Lung (tissue), 12 donors: Measurements from ENCODE around the gene ZNF778. TPM values are rescaled to one million over a fixed set of nuclear protein-coding genes. Genes with fewer than 3 reads are reported as not detected.
A peak's percentile ranks its signal among the peaks of the same experiment; 100 is the strongest.
"Not testable (repeated sequence)": the region's sequence is repeated elsewhere in the genome, so short reads cannot be mapped to it uniquely, and the experiment has no call there.

Experiments
- ATAC-seq: fragments of 200-7000 bp; cut with Tn5 transposase; one replicate; pipeline ENCODE4 v1.9.1; 2020; ENCODE audit warnings: moderate number of reproducible peaks; ENCODE audit not compliant: insufficient read depth, low FRiP score
- DNase-seq, 3 donors: peaks; one replicate each; pipeline ENCODE4 v3.0.0-alpha.2; 2013 to 2017
- H3K27ac ChIP-seq, 2 donors: one replicate each; pipeline ENCODE4 v1.5.1; 2013; ENCODE audit warnings: mild to moderate bottlenecking in 2 of 2, moderate library complexity in 2 of 2, control low read depth in 1 of 2, inconsistent platforms in 1 of 2, low read depth in 1 of 2, low read length in 1 of 2
- H3K27me3 ChIP-seq, 3 donors: one replicate each; pipeline ENCODE4 v1.5.1; 2013; ENCODE audit warnings: low read length in 2 of 3; ENCODE audit not compliant: control insufficient read depth in 3 of 3, insufficient read depth in 3 of 3
- H3K36me3 ChIP-seq, 4 donors: one replicate each; pipeline ENCODE4 v1.5.1; 2013; ENCODE audit warnings: low read length in 4 of 4, mild to moderate bottlenecking in 1 of 4, moderate library complexity in 1 of 4; ENCODE audit not compliant: control insufficient read depth in 4 of 4, insufficient read depth in 4 of 4
- H3K4me1 ChIP-seq, 5 donors: one replicate each; pipeline ENCODE4 v1.5.1; 2013; ENCODE audit warnings: low read length in 5 of 5, mild to moderate bottlenecking in 2 of 5, moderate library complexity in 1 of 5; ENCODE audit not compliant: control insufficient read depth in 5 of 5, insufficient read depth in 5 of 5
- H3K4me3 ChIP-seq: one replicate; pipeline ENCODE4 v1.5.1; 2013; ENCODE audit warnings: mild to moderate bottlenecking, control low read depth, moderate library complexity
- H3K9ac ChIP-seq, 2 donors: one replicate each; pipeline ENCODE4 v1.5.1; 2013; ENCODE audit warnings: low read length in 2 of 2, control low read depth in 1 of 2; ENCODE audit not compliant: insufficient read depth in 1 of 2
- H3K9me3 ChIP-seq, 4 donors: one replicate each; pipeline ENCODE4 v1.5.1; 2013; ENCODE audit warnings: low read length in 3 of 4, mild to moderate bottlenecking in 1 of 4, moderate library complexity in 1 of 4; ENCODE audit not compliant: control insufficient read depth in 4 of 4, insufficient read depth in 3 of 4
- CTCF ChIP-seq: IDR thresholded peaks from 2 replicates; pipeline ENCODE4 v1.5.1; 2012; ENCODE audit warnings: mild to moderate bottlenecking; ENCODE audit errors: control extremely low read depth, extremely low read depth
- WGBS, 2 donors: extraction: QIAGEN DNeasy Blood & Tissue Kit; methylation state at CpG; one replicate each; pipeline ENCODE4 v1.1.7; 2013; 5-methylcytosine and 5-hydroxymethylcytosine counted together
- polyA plus RNA-seq, 2 donors: library from polyadenylated mRNA; stranded (reverse); fragments of 200-250 nt; gene quantifications; one replicate each; pipeline ENCODE4 v1.2.1, GENCODE V29; 2013
- total RNA-seq, 2 donors: library from RNA; depleted of rRNA in 1 of 2; stranded (reverse); fragments of >200 nt in 1 of 2; gene quantifications; one replicate each; pipeline ENCODE4 v1.2.1, GENCODE V29; 2014 to 2021
- donor health status: control.
- donor health status: control.
- donor health status: Bipolar disorder and iron deficiency.
- donor health status: healthy.
- donor health status: DM: yes; HTN: yes; CAD: no.

Gene ZNF778
- total and polyA plus RNA-seq, 4 donors = 2.4 to 13.9 (median 4.6) TPM

DNA sequence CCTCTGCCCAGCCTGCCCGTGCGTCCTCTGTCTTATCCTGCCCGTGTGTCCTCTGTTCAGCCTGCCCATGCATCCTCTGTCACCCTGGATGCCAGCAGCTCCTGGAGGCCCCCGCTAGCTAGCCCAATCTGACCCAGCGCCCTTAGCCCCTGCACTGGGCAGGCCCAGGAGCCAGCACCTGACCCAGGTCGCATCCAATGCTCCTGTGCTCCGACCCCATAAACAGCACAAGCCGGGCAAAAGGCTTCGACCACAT lies 32.9 kb upstream of the ZNF778 start:
- 72 to 82% methylated on average over 9 of the region's 9 CpGs for WGBS, 2 donors
- Histone ChIP-seq H3K9me3 (no peaks in the 10 kb centered on the region), H3K36me3 (no peaks in the 10 kb centered on the region), H3K9ac (no peak overlapping the region), H3K4me1 (peaks cover 0 to 6% (median 0%) of the 10 kb centered on the region in 5 donors), H3K27me3 (peaks cover 0 to 4% (median 0%) of the 10 kb centered on the region in 3 donors), H3K4me3 (no peak overlapping the region), H3K27ac (no peak overlapping the region)
- no peak for ATAC-seq
- no peak for DNase-seq
- no peak for TF ChIP-seq CTCF

- peaks cover 0 to 2% (median 0%) of the 10 kb centered on the region in 5 donors for H3K4me1 ChIP-seq
- WGBS, 2 donors = 69 to 81% methylated on average over 47 to 48 of the region's 48 CpGs
- no peaks in the 10 kb centered on the region for H3K36me3 ChIP-seq
- no peaks in the 10 kb centered on the region for H3K9me3 ChIP-seq
- no peak overlapping the region for H3K27ac ChIP-seq
- peaks cover 0 to 4% (median 0%) of the 10 kb centered on the region in 3 donors for H3K27me3 ChIP-seq
- TF ChIP-seq CTCF = no peak
- DNase-seq = peak in 2 of 3 donors; percentile 50 to 51
- no peak overlapping the region for H3K4me3 ChIP-seq
- no peak for ATAC-seq
- H3K9ac ChIP-seq = no peak overlapping the region
These were observed 32.3 kb upstream of the ZNF778 start for GRCh38 chr16:89184933-89185794.

DNA sequence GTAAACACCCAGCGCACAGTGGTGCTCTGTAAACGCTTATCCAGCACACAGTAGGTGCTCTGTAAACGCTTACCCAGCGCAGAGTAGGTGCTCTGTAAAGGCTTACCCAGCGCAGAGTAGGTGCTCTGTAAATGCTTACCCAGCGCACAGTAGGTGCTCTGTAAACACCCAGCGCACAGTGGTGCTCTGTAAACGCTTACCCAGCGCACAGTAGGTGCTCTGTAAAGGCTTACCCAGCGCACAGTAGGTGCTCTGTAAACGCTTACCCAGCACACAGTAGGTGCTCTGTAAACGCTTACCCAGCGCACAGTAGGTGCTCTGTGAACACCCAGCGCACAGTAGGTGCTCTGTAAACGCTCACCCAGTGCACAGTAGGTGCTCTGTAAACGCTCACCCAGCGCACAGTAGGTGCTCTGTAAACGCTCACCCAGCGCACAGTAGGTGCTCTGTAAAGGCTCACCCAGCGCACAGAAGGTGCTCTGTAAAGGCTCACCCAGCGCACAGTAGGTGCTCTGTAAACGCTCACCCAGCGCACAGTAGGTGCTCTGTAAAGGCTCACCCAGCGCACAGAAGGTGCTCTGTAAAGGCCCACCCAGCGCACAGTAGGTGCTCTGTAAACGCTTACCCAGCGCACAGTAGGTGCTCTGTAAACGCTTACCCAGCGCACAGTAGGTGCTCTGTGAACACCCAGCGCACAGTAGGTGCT lies 31.5 kb upstream of the ZNF778 start:
- H3K4me3 ChIP-seq, DNase-seq, H3K9ac ChIP-seq, H3K27me3 ChIP-seq, H3K36me3 ChIP-seq, H3K27ac ChIP-seq, H3K9me3 ChIP-seq, H3K4me1 ChIP-seq, ATAC-seq: not testable (repeated sequence)
- WGBS, 2 donors = 93 to 94% methylated on average over 29 to 30 of the region's 30 CpGs

DNA sequence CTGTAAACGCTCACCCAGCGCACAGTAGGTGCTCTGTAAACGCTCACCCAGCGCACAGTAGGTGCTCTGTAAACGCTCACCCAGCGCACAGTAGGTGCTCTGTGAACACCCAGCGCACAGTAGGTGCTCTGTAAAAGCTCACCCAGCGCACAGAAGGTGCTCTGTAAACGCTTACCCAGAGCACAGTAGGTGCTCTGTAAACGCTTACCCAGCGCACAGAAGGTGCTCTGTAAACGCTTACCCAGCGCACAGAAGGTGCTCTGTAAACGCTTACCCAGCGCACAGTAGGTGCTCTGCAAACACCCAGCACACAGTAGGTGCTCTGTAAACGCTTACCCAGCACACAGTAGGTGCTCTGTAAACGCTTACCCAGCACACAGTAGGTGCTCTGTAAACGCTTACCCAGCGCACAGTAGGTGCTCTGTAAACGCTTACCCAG lies 30.9 kb upstream of the ZNF778 start:
- DNase-seq, H3K36me3 ChIP-seq, H3K4me3 ChIP-seq, H3K27ac ChIP-seq, H3K4me1 ChIP-seq, ATAC-seq, H3K9me3 ChIP-seq, H3K9ac ChIP-seq: not testable (repeated sequence)
- 92 to 94% methylated on average over 20 of the region's 20 CpGs for WGBS, 2 donors
- peaks cover 0 to 12% (median 3%) of the 10 kb centered on the region in 3 donors for H3K27me3 ChIP-seq
